Astrocyte of the cerebellum (primary cell): ENCODE results near the gene NFE2L3.
A peak's percentile ranks its signal among the peaks of the same experiment; 100 is the strongest.

Source experiments
- DNase-seq: peaks from one replicate; pipeline ENCODE4 v3.0.0-alpha.2; 2011; ENCODE audit warnings: low read depth
- H3K4me3 ChIP-seq: 2 replicates; pipeline ENCODE4 v1.5.1; 2011; ENCODE audit warnings: mild to moderate bottlenecking, low read depth, low read length, moderate library complexity
- CTCF ChIP-seq: IDR thresholded peaks from 2 replicates; pipeline ENCODE4 v1.5.1; 2012; ENCODE audit warnings: low read length, low read depth, moderate library complexity, mild to moderate bottlenecking; ENCODE audit errors: missing control alignments
- in situ Hi-C: cut with HindIII; loops from 2 replicates; pipeline ENCODE4 v1.10.0; 2017; ENCODE audit warnings: low sequenced_read_pairs

NFE2L3 gene

GRCh38 chr7:26165950-26166683 lies 14.1 kb downstream of the NFE2L3 start:
- no peak overlapping the region for H3K4me3 ChIP-seq
- no peak for TF ChIP-seq CTCF
- DNase-seq: no peak
- in situ Hi-C loops: loop anchor here (25.0 kb wide), 1 partner anchor 996 kb away; the partner anchor contains the start of genes HOXA10, HOXA3, HOXA7 and HOXA9

GRCh38 chr7:26166684-26167266 lies 14.8 kb downstream of the NFE2L3 start:
- no peak overlapping the region for H3K4me3 ChIP-seq
- in situ Hi-C loops: loop anchor here (25.0 kb wide), 1 partner anchor 996 kb away; the partner anchor contains the start of genes HOXA10, HOXA3, HOXA7 and HOXA9
- no peak for DNase-seq
- no peak for TF ChIP-seq CTCF

GRCh38 chr7:26167303-26167934 lies 15.4 kb downstream of the NFE2L3 start:
- H3K4me3 ChIP-seq: no peak overlapping the region
- in situ Hi-C loops: loop anchor here (25.0 kb wide), 1 partner anchor 995 kb away; the partner anchor contains the start of genes HOXA10, HOXA3, HOXA7 and HOXA9
- no peak for DNase-seq
- TF ChIP-seq CTCF: no peak

- TF ChIP-seq CTCF: peak; percentile 17
- in situ Hi-C loops: loop anchor here (25.0 kb wide), 1 partner anchor 994 kb away; the partner anchor contains the start of genes HOXA10, HOXA3, HOXA7 and HOXA9
- no peak overlapping the region for H3K4me3 ChIP-seq
- no peak for DNase-seq
Measured at GRCh38 chr7:26168458-26169023, 16.5 kb downstream of the NFE2L3 start.

GRCh38 chr7:26169271-26169670 lies 17.3 kb downstream of the NFE2L3 start:
- in situ Hi-C loops: loop anchor here (25.0 kb wide), 1 partner anchor 993 kb away; the partner anchor contains the start of genes HOXA10, HOXA3, HOXA7 and HOXA9
- no peak for TF ChIP-seq CTCF
- no peak overlapping the region for H3K4me3 ChIP-seq
- DNase-seq: no peak

GRCh38 chr7:26170663-26171062 lies 18.7 kb downstream of the NFE2L3 start:
- in situ Hi-C loops: loop anchor here (5.0 to 25.0 kb wide), 3 partner anchors 38 to 992 kb away; partner anchors contain the start of genes HOXA10, HOXA3, HOXA7 and HOXA9
- no peak overlapping the region for H3K4me3 ChIP-seq
- TF ChIP-seq CTCF: no peak
- no peak for DNase-seq
